HG02981 (cell line): ENCODE data around the gene SLC25A21.
"Not testable (repeated sequence)": the region's sequence is repeated elsewhere in the genome, so short reads cannot be mapped to it uniquely, and the experiment has no call there.

Experiments used
- ATAC-seq: cut with Tn5 transposase; IDR thresholded peaks from one replicate; pipeline ENCODE4 v1.9.1; 2021; ENCODE audit warnings: mild to moderate bottlenecking, moderate library complexity; ENCODE audit not compliant: unreplicated experiment

SLC25A21 gene

GRCh38 chr14:36738269-36738668 lies 434.1 kb downstream of the SLC25A21 start:
- ATAC-seq: no peak

- no peak for ATAC-seq
Measured at GRCh38 chr14:36726128-36726527, 446.3 kb downstream of the SLC25A21 start.

GRCh38 chr14:36724162-36724561 lies 448.2 kb downstream of the SLC25A21 start:
- no peak for ATAC-seq

GRCh38 chr14:36723530-36723929 lies 448.9 kb downstream of the SLC25A21 start:
- ATAC-seq: no peak

- ATAC-seq: no peak
Measured at GRCh38 chr14:36721877-36722276, 450.5 kb downstream of the SLC25A21 start.

- ATAC-seq: no peak
Measured at GRCh38 chr14:36720657-36721056, 451.7 kb downstream of the SLC25A21 start.

- ATAC-seq: no peak
Measured at GRCh38 chr14:36719823-36720222, 452.6 kb downstream of the SLC25A21 start.

GRCh38 chr14:36718216-36718615 lies 454.2 kb downstream of the SLC25A21 start:
- no peak for ATAC-seq

GRCh38 chr14:36717363-36717762 lies 455.0 kb downstream of the SLC25A21 start:
- ATAC-seq: no peak

- no peak for ATAC-seq
Measured at GRCh38 chr14:36716614-36717184, 455.7 kb downstream of the SLC25A21 start.

- no peak for ATAC-seq
Measured at GRCh38 chr14:36713960-36714703, 458.3 kb downstream of the SLC25A21 start.

GRCh38 chr14:36707570-36707969 lies 464.8 kb downstream of the SLC25A21 start:
- no peak for ATAC-seq

GRCh38 chr14:36702474-36702873 lies 469.9 kb downstream of the SLC25A21 start:
- no peak for ATAC-seq

- ATAC-seq: no peak
Measured at GRCh38 chr14:36701132-36701531, 471.3 kb downstream of the SLC25A21 start.

GRCh38 chr14:36700651-36701050 lies 471.8 kb downstream of the SLC25A21 start:
- ATAC-seq: no peak

GRCh38 chr14:36699420-36699819 lies 473.0 kb downstream of the SLC25A21 start:
- not testable (repeated sequence) for ATAC-seq

- no peak for ATAC-seq
Measured at GRCh38 chr14:36690311-36691040, 481.9 kb downstream of the SLC25A21 start.

- ATAC-seq: no peak
Measured at GRCh38 chr14:36684946-36685345, 487.5 kb downstream of the SLC25A21 start.

GRCh38 chr14:36683083-36683724 lies 489.2 kb downstream of the SLC25A21 start:
- no peak for ATAC-seq

GRCh38 chr14:36682338-36682737 lies 490.1 kb downstream of the SLC25A21 start:
- no peak for ATAC-seq

- no peak for ATAC-seq
Measured at GRCh38 chr14:36676236-36676635, 496.2 kb downstream of the SLC25A21 start.
